Upper lobe of left lung (tissue), 4 donors: ENCODE results near the gene CCNK.

Experiments
- EP300 ChIP-seq, 4 donors: sonication (generic); formaldehyde crosslinking; IDR thresholded peaks; one replicate each; pipeline ENCODE4 v1.5.1; 2017; ENCODE audit warnings: antibody characterized with exemption in 4 of 4, control low read depth in 2 of 4
- POLR2A ChIP-seq, 4 donors: fragments of 450-650 bp; IDR thresholded peaks; one replicate each; pipeline ENCODE4 v1.5.1; 2016 to 2017; ENCODE audit warnings: antibody characterized with exemption in 4 of 4, mild to moderate bottlenecking in 2 of 4
- POLR2AphosphoS5 ChIP-seq, 2 donors: sonication (generic); formaldehyde crosslinking; IDR thresholded peaks; one replicate each; pipeline ENCODE4 v1.5.1; 2017; ENCODE audit warnings: antibody characterized with exemption in 2 of 2
- TF ChIP-seq, protein P1 (sequence below), 6 experiments: fragments of 450-650 bp in 4 of 6; fragments of 200-600 bp in 2 of 6; sonication (generic) in 2 of 6; IDR thresholded peaks; one replicate each; pipeline ENCODE4 v1.5.1; 2016 to 2019; ENCODE audit warnings: antibody characterized with exemption in 6 of 6

DNA sequence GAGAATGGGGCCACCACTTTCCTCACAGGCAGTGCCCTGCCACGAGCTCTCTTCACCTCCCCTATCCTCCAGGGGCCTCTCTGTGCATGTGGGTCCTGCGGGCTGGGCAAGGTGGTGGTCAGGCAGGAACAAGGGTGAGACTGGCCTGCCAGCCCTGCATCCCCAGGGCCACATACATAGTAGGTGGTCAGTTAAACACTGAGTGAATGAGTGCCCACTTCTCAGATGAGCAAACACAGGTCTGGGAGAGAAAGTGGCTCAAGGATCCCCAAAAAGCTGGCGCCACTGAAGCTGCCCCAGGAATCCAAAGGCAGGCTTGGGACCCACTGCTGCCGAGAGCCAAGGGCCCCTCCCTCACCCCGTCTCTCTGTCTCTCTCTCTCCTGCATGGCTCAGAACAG is 51.1 kb downstream of the CCNK start:
- TF ChIP-seq, protein P1, sequence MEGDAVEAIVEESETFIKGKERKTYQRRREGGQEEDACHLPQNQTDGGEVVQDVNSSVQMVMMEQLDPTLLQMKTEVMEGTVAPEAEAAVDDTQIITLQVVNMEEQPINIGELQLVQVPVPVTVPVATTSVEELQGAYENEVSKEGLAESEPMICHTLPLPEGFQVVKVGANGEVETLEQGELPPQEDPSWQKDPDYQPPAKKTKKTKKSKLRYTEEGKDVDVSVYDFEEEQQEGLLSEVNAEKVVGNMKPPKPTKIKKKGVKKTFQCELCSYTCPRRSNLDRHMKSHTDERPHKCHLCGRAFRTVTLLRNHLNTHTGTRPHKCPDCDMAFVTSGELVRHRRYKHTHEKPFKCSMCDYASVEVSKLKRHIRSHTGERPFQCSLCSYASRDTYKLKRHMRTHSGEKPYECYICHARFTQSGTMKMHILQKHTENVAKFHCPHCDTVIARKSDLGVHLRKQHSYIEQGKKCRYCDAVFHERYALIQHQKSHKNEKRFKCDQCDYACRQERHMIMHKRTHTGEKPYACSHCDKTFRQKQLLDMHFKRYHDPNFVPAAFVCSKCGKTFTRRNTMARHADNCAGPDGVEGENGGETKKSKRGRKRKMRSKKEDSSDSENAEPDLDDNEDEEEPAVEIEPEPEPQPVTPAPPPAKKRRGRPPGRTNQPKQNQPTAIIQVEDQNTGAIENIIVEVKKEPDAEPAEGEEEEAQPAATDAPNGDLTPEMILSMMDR (IDR thresholded peaks at IDR 0.05): no peak
- TF ChIP-seq POLR2A (IDR thresholded peaks at IDR 0.05) (no peak), POLR2AphosphoS5 (IDR thresholded peaks at IDR 0.05) (no peak), EP300 (IDR thresholded peaks at IDR 0.05) (no peak)
